CD14-positive monocyte (primary cell): ENCODE results near the gene ZWILCH. TPM values are rescaled to one million over a fixed set of nuclear protein-coding genes. Genes with fewer than 3 reads are reported as not detected.
A peak's percentile ranks its signal among the peaks of the same experiment; 100 is the strongest.

ENCODE experiments used
- DNase-seq, 3 donors: peaks; one replicate each; pipeline ENCODE4 v3.0.0-alpha.2; 2011 to 2022
- H2AFZ ChIP-seq: 2 replicates; pipeline ENCODE4 v1.6.0; 2012; ENCODE audit warnings: mild to moderate bottlenecking, low read depth, low read length, inconsistent platforms; ENCODE audit not compliant: insufficient read depth, poor library complexity, severe bottlenecking
- H3K27ac ChIP-seq, 2 donors: 1 replicate in 1 of 2; 2 replicates in 1 of 2; pipeline ENCODE4 v1.5.1; 2012 to 2013; ENCODE audit warnings: low read length in 2 of 2, control low read depth in 1 of 2, inconsistent platforms in 1 of 2, low read depth in 1 of 2, mild to moderate bottlenecking in 1 of 2
- H3K27me3 ChIP-seq, 2 donors: one replicate each; pipeline versions ENCODE4 v1.6.0 to v1.6.1; 2011 to 2013; ENCODE audit warnings: low read length in 2 of 2; ENCODE audit not compliant: control insufficient read depth in 2 of 2, insufficient read depth in 2 of 2
- H3K36me3 ChIP-seq, 2 donors: replicated peaks in 1 of 2; 1 replicate in 1 of 2; 2 replicates in 1 of 2; pipeline versions ENCODE4 v1.5.1 to v1.6.1; 2012 to 2013; ENCODE audit warnings: low read length in 2 of 2, control low read depth in 1 of 2, inconsistent platforms in 1 of 2, mild to moderate bottlenecking in 1 of 2; ENCODE audit not compliant: insufficient read depth in 2 of 2, control insufficient read depth in 1 of 2
- H3K4me1 ChIP-seq, 2 donors: 1 replicate in 1 of 2; 2 replicates in 1 of 2; pipeline versions ENCODE4 v1.5.1 to v1.6.1; 2012 to 2013; ENCODE audit warnings: low read length in 2 of 2, control low read depth in 1 of 2, inconsistent platforms in 1 of 2, mild to moderate bottlenecking in 1 of 2, moderate library complexity in 1 of 2; ENCODE audit not compliant: insufficient read depth in 2 of 2, control insufficient read depth in 1 of 2
- H3K4me2 ChIP-seq: replicated peaks from 2 replicates; pipeline ENCODE3; 2012; ENCODE audit warnings: low read length, moderate library complexity, mild to moderate bottlenecking; ENCODE audit not compliant: poor library complexity, severe bottlenecking; ENCODE audit errors: extremely low read depth
- H3K4me3 ChIP-seq, 3 experiments: fragments of 200-600 bp in 1 of 3; sonication (generic) in 1 of 3; replicated peaks in 1 of 3; 1 replicate in 2 of 3; 2 replicates in 1 of 3; pipeline ENCODE4 v1.5.1; 2011 to 2013; ENCODE audit warnings: low read length in 3 of 3, mild to moderate bottlenecking in 3 of 3, control low read depth in 2 of 3, low read depth in 2 of 3, inconsistent platforms in 1 of 3, moderate library complexity in 1 of 3
- H3K79me2 ChIP-seq: 2 replicates; pipeline ENCODE4 v1.6.0; 2012; ENCODE audit warnings: mild to moderate bottlenecking, control low read depth, inconsistent platforms, low read length, moderate library complexity; ENCODE audit not compliant: insufficient read depth
- H3K9ac ChIP-seq: 2 replicates; pipeline ENCODE4 v1.6.0; 2017; ENCODE audit warnings: low read length, mild to moderate bottlenecking; ENCODE audit not compliant: insufficient read depth, poor library complexity, severe bottlenecking
- H3K9me3 ChIP-seq, 2 donors: replicated peaks in 1 of 2; 1 replicate in 1 of 2; 2 replicates in 1 of 2; pipeline versions ENCODE4 v1.5.1 to v1.6.1; 2012 to 2013; ENCODE audit warnings: low read length in 2 of 2, control low read depth in 1 of 2; ENCODE audit not compliant: control insufficient read depth in 1 of 2, insufficient read depth in 1 of 2
- H4K20me1 ChIP-seq: 2 replicates; pipeline ENCODE4 v1.6.0; 2012; ENCODE audit warnings: mild to moderate bottlenecking, low read length, control low read depth, moderate library complexity; ENCODE audit not compliant: insufficient read depth
- H3K27ac Mint-ChIP-seq, 7 donors: one replicate each; pipeline ENCODE4 v1.8.0; 2020; ENCODE audit warnings: mild to moderate bottlenecking in 7 of 7, mixed read lengths in 7 of 7, moderate library complexity in 6 of 7, inconsistent platforms in 2 of 7
- H3K27me3 Mint-ChIP-seq, 3 donors: one replicate each; pipeline ENCODE4 v1.8.0; 2021 to 2022; ENCODE audit warnings: low read depth in 3 of 3, mild to moderate bottlenecking in 3 of 3, mixed read lengths in 3 of 3, moderate library complexity in 3 of 3, inconsistent platforms in 1 of 3
- H3K36me3 Mint-ChIP-seq, 2 donors: one replicate each; pipeline ENCODE4 v1.8.0; 2020; ENCODE audit warnings: mixed read lengths in 2 of 2, inconsistent platforms in 1 of 2, mild to moderate bottlenecking in 1 of 2
- H3K4me1 Mint-ChIP-seq: one replicate; pipeline ENCODE4 v1.8.0; 2020; ENCODE audit warnings: mild to moderate bottlenecking, mixed read lengths
- H3K4me3 Mint-ChIP-seq, 2 donors: one replicate each; pipeline ENCODE4 v1.8.0; 2020; ENCODE audit warnings: mild to moderate bottlenecking in 2 of 2, mixed read lengths in 2 of 2, moderate library complexity in 1 of 2
- H3K9me3 Mint-ChIP-seq, 7 donors: one replicate each; pipeline ENCODE4 v1.8.0; 2020 to 2022; ENCODE audit warnings: mixed read lengths in 7 of 7, mild to moderate bottlenecking in 6 of 7, moderate library complexity in 6 of 7, inconsistent platforms in 2 of 7
- WGBS: methylation state at CpG from one replicate; pipeline ENCODE4 v1.1.5; 2013; ENCODE audit warnings: missing lambda C conversion rate; ENCODE audit not compliant: insufficient coverage; 5-methylcytosine and 5-hydroxymethylcytosine counted together
- intact Hi-C, 2 donors: fragments of 100-400 bp; cut with micrococcal nuclease; formaldehyde crosslinking; loops; one replicate each; pipeline versions ENCODE4 v1.15.0 to v1.15.1; 2023
- polyA plus RNA-seq, 3 donors: library from polyadenylated mRNA; depleted of rRNA in 1 of 3; unstranded in 2 of 3; stranded (reverse) in 1 of 3; fragments of 300-500 nt in 2 of 3; fragments of >200 nt in 1 of 3; fragmentation: Illumina TruSeq in 2 of 3; gene quantifications; 1 replicate in 2 of 3; 2 replicates in 1 of 3; pipeline ENCODE4 v1.2.3, GENCODE V29; 2012 to 2021
- TF ChIP-seq, protein P1 (sequence below): fragments of 200-600 bp; IDR thresholded peaks from one replicate; pipeline ENCODE4 v1.8.0; 2022; ENCODE audit warnings: antibody characterized with exemption, mild to moderate bottlenecking

The ZWILCH gene
- polyA plus RNA-seq, 3 donors = 1.4 to 3.1 (median 2.4) TPM

DNA sequence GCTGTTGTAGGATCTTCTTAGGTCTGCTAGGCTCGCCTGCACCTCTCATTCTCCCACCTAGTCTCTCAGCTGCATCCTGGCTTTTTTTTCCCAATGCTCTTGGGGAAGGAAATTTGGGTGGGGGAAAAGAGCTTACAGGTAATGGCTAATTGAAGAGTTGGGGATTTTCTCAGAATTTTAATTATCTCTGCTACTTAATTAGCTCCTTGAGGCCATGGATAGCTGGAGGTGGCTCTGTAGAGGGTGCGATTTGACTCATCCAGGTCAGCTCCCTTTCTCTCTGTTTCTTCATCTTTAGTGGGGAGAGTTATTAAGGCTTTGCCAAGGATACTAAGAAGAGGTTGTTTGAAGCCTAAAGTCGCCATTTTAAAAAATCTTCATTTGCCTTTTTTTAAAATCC lies 30.2 kb upstream of the ZWILCH start:
- no CpG with 5 or more reads among the region's 3 CpGs for WGBS
- peaks cover 49 to 67% of the 10 kb centered on the region in 2 donors for H3K36me3 Mint-ChIP-seq
- no peak overlapping the region for H3K4me3 Mint-ChIP-seq
- no peak overlapping the region for H3K27ac ChIP-seq
- TF ChIP-seq, protein P1, sequence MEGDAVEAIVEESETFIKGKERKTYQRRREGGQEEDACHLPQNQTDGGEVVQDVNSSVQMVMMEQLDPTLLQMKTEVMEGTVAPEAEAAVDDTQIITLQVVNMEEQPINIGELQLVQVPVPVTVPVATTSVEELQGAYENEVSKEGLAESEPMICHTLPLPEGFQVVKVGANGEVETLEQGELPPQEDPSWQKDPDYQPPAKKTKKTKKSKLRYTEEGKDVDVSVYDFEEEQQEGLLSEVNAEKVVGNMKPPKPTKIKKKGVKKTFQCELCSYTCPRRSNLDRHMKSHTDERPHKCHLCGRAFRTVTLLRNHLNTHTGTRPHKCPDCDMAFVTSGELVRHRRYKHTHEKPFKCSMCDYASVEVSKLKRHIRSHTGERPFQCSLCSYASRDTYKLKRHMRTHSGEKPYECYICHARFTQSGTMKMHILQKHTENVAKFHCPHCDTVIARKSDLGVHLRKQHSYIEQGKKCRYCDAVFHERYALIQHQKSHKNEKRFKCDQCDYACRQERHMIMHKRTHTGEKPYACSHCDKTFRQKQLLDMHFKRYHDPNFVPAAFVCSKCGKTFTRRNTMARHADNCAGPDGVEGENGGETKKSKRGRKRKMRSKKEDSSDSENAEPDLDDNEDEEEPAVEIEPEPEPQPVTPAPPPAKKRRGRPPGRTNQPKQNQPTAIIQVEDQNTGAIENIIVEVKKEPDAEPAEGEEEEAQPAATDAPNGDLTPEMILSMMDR = no peak
- no peak overlapping the region for H3K4me3 ChIP-seq
- H3K4me1 Mint-ChIP-seq = peaks cover 4% of the 10 kb centered on the region
- no peaks in the 10 kb centered on the region for H3K27me3 ChIP-seq
- H4K20me1 ChIP-seq = peaks cover 74% of the 10 kb centered on the region
- no peak overlapping the region for H3K9ac ChIP-seq
- H3K4me1 ChIP-seq = no peaks in the 10 kb centered on the region
- H3K27me3 Mint-ChIP-seq = no peaks in the 10 kb centered on the region
- H3K79me2 ChIP-seq = peaks cover 4% of the 10 kb centered on the region
- H3K36me3 ChIP-seq = peaks cover 16 to 64% of the 10 kb centered on the region in 2 donors
- no peak for DNase-seq
- peak overlapping the region in 1 of 7 donors; percentile 63 for H3K27ac Mint-ChIP-seq
- no peaks in the 10 kb centered on the region for H3K9me3 Mint-ChIP-seq
- no peaks in the 10 kb centered on the region for H3K9me3 ChIP-seq
- no peak overlapping the region for H3K4me2 ChIP-seq
- H2AFZ ChIP-seq = no peak overlapping the region
- intact Hi-C loops = no loop called here

DNA sequence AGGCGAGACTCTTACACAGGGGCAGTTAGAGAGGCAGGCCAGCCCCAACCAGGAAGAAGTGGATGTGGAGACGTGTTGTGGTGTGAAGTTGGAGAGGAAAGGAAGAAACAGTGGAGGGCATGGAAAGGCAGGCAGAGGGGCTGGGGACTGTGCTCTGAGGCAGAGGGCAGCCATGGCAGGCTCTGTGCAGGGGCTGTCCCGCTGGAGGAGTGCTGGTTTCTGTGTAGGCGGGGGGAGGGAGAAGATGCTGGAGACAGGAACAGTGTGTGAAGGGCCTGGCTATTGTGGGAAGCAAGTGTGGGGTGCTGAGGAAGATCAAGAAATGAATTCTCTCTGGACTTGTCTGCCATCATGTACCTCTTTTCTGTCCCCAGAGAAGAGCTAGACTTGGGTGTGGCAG lies 28.6 kb upstream of the ZWILCH start:
- Mint-ChIP-seq H3K4me3 (no peak overlapping the region), H3K27ac (peak overlapping the region in 3 of 7 donors; percentile 0 to 48 (median 7)), H3K36me3 (peaks cover 50 to 66% of the 10 kb centered on the region in 2 donors), H3K9me3 (peaks cover 0 to under 1% (median 0%) of the 10 kb centered on the region in 7 donors), H3K27me3 (no peaks in the 10 kb centered on the region), H3K4me1 (peaks cover 10% of the 10 kb centered on the region)
- Histone ChIP-seq H2AFZ (no peak overlapping the region), H3K27me3 (no peaks in the 10 kb centered on the region), H3K4me1 (peaks cover 0 to under 1% of the 10 kb centered on the region in 2 donors), H3K4me3 (no peak overlapping the region), H3K9ac (no peak overlapping the region), H4K20me1 (peaks cover 84% of the 10 kb centered on the region), H3K36me3 (peaks cover 12 to 59% of the 10 kb centered on the region in 2 donors), H3K27ac (no peak overlapping the region), H3K79me2 (peaks cover 4% of the 10 kb centered on the region), H3K4me2 (no peak overlapping the region), H3K9me3 (no peaks in the 10 kb centered on the region)
- WGBS = 95% methylated on average over 4 of the region's 4 CpGs
- intact Hi-C loops = no loop called here
- DNase-seq = no peak
- TF ChIP-seq, protein P1 = no peak
